HFF-Myc (cell line): ENCODE results near the gene MTMR12.
"Not testable (repeated sequence)": the region's sequence is repeated elsewhere in the genome, so short reads cannot be mapped to it uniquely, and the experiment has no call there.

ENCODE experiments used
- DNase-seq: peaks from one replicate; pipeline ENCODE4 v3.0.0-alpha.2; 2011; ENCODE audit warnings: low read depth; ENCODE audit errors: extremely low read depth
- H3K4me3 ChIP-seq: replicated peaks from 2 replicates; pipeline ENCODE4 v1.5.1; 2011; ENCODE audit warnings: low read depth, mild to moderate bottlenecking, control low read depth, low read length
- TF ChIP-seq, protein P1 (sequence below): IDR thresholded peaks from 2 replicates; pipeline ENCODE4 v1.5.1; 2012; ENCODE audit warnings: mild to moderate bottlenecking, low read depth, low read length, control low read depth; ENCODE audit errors: missing control alignments

MTMR12 gene

DNA sequence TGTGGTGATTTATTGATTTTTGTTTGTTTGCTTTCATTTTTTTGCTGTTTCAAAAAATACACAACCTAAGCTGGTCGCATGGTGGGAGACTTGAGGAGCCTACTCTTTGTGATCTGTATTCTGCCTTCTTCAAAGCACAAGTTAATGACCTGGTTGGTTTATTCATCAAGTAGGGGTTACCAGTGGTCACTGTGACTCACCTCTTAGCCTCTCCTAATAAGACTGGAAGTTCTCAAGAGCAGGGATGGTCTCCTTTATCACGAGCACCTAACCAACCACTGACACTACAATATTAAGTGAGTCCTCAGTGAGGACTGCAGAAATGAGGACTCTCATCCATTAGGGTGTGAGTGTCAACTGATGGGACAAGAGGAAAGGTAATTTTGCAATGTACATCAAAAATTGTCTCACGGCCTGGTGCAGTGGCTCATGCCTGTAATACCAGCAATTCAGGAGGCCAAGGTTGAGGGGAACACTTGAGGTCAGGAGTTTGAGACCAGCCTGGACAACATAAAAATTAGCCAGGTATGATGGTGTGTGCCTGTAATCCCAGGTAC, 13.6 kb upstream of the MTMR12 start:
- H3K4me3 ChIP-seq: no peak overlapping the region
- no peak for DNase-seq
- TF ChIP-seq, protein P1, sequence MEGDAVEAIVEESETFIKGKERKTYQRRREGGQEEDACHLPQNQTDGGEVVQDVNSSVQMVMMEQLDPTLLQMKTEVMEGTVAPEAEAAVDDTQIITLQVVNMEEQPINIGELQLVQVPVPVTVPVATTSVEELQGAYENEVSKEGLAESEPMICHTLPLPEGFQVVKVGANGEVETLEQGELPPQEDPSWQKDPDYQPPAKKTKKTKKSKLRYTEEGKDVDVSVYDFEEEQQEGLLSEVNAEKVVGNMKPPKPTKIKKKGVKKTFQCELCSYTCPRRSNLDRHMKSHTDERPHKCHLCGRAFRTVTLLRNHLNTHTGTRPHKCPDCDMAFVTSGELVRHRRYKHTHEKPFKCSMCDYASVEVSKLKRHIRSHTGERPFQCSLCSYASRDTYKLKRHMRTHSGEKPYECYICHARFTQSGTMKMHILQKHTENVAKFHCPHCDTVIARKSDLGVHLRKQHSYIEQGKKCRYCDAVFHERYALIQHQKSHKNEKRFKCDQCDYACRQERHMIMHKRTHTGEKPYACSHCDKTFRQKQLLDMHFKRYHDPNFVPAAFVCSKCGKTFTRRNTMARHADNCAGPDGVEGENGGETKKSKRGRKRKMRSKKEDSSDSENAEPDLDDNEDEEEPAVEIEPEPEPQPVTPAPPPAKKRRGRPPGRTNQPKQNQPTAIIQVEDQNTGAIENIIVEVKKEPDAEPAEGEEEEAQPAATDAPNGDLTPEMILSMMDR: no peak

DNA sequence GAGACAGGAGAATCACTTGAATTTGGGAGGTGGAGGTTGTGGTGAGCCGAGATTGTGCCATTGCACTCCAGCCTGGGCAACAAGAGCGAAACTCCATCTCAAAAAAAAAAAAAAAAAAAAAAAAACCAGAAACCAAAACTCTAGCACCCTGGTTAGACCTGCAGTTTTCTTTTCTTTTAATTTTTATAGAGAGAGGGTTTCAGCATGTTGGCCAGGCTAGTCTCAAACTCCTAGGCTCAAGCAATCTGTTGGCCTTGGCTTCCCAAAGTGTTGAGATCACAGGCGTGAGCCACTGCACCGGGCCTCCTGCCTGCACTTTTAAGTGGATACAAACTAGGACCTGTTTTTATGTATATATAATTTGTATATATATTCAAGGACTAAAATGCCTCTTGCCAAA, 12.9 kb upstream of the MTMR12 start:
- DNase-seq: no peak
- no peak overlapping the region for H3K4me3 ChIP-seq
- TF ChIP-seq, protein P1: no peak

DNA sequence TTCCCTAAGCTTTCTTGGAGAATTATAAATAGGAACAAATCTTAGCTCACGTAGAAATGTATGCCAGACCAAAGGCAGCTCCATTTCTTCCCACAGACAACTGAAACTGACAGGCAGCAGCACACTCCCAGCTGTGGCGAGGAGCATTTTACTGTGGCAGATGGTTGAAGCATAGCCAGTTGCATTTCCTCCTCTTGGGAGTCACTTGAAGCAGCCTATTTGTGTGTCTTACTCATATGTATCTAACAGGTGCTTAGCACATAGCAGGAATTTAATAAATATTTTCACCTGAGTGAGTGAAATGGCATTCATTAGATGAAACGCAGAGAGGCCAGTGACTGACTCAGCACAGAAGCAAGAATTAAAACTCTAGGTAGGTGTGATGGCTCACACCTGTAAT, 12.3 kb upstream of the MTMR12 start:
- DNase-seq: no peak

DNA sequence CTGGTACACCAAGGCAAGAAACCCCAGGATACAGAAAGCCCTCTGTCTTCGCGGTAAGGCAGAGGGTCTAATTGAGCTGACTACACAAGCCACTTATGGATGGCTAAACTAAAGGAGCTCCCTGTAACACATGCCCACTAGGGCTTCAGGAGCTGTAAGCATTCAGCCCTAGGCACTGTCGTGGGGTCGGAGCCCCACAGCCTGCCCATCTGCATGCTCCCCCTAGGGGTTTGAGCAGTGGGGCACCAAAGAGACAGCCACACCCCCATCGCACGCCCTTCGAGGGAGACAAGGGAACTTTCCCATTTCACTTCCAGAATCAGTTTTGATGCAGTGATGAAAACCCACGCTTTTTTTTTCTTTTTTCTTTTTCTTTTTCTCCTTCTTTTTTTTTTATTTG, 11.0 kb upstream of the MTMR12 start:
- H3K4me3 ChIP-seq: no peak overlapping the region
- no peak for DNase-seq
- TF ChIP-seq, protein P1: no peak

More for the DNA sequence above, 12.3 kb upstream of the MTMR12 start:
- TF ChIP-seq, protein P1: no peak
- no peak overlapping the region for H3K4me3 ChIP-seq

DNA sequence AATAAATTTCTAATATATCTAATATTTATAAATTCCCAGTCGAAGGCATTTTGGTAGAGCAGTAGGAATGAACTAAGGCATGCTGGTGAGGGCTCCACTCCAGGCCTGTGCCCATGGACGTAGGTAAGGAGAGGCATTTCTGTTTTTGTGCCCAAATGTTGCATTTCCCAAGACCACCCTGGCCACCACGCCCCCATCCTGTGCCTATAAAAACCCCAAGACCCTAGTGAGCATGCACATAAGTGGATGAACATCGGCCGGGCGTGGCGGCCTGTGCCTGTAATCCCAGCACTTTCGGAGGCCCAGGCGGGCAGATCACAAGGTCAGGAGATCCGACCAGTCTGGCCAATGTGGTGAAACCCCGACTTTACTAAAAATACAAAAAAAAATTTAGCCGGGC, 10.1 kb upstream of the MTMR12 start:
- DNase-seq: no peak
- H3K4me3 ChIP-seq: no peak overlapping the region
- TF ChIP-seq, protein P1: no peak

DNA sequence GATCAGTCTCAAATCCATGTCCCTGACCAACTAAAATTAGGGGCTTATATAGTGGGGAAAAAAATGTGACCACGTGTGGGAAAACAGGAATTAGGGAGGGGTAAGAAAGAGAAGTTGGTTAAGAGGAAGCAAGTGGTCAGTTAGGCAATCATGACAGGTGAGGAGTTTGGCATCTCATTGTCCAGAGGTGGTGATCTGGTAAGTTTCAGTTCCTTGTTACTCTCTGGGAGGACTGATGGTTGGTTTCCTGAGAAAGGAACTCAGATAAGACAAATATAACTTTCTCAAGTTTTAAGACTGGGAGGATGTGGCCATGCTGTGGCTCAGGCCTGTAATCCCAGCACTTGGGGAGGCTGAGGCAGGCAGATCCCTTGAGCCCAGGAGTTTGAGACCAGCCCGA, 9.0 kb upstream of the MTMR12 start:
- DNase-seq, H3K4me3 ChIP-seq: not testable (repeated sequence)

DNA sequence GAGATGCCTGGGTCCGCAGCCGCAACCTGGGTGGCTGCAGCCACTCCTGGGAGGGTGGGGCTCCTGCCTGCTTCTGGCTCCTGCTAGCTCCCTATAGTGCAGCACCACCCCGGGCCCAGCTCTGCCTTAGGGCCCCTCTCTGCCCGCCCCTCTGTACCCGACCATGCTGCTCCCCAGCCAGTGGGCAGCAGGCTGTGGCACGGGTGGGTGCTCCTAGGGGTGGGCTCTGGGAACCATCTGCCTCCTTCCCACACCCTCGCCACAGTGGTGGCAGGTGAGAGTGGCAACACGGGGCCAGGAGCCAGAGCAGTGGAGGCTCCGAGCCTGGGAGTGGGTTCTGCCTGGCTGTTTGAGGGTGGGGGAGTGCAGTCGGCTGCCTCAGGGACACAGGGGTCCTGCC, 7.8 kb upstream of the MTMR12 start:
- TF ChIP-seq, protein P1: no peak
- no peak for DNase-seq
- no peak overlapping the region for H3K4me3 ChIP-seq
